ENCODE data around the gene C6orf58.

C6orf58 gene

DNA sequence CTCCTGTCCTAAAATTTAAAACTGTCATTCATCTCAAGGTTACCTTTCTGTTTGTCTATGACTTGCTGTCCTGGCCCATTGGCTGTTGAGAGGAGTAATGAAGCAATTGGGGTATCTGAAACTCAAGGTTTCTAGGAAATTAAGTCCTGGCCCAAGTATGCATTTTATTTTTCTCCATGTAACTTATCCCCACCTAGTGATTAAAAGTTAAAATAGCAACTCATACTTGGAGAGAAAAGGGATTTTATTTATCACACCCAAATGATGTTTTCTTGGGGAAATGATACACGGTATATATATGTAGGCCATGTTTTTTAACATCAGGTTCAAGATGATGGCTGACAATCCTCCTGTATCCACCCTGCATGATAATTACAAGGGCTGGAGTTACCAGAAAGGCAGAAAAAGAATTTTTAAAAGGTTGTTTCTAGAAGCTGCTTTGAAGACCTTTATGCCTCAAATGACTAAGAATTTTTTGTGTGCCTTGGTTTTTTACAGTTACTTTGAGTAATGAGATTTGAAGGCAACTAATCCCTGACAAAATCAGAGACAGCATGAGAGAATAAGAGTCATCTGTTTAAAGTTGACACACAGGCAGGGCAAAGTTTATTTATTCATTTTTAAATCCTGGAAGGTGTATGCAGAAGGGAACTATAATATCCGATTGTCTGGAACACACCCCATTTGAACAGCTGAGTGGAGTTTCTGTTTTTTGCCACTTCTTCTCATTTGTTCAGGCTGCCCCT is 28.9 kb upstream of the C6orf58 start:
- Histone ChIP-seq H3K4me1 (ENCODE audit: low read length) (no peaks in the 10 kb centered on the region), H3K79me2 (ENCODE audit: low read length) (no peaks in the 10 kb centered on the region), H3K4me3 (ENCODE audit: low read length) (no peak overlapping the region), H3F3A (ENCODE audit: insufficient read depth, low read length) (no peaks in the 10 kb centered on the region), H3K9me3 (replicated peaks; ENCODE audit: insufficient read depth, low read length) (no peaks in the 10 kb centered on the region), H4K20me1 (ENCODE audit: insufficient read depth, low read length) (no peaks in the 10 kb centered on the region), H3K27ac (ENCODE audit: low read length) (no peak overlapping the region), H3K9ac (ENCODE audit: low read length) (no peak overlapping the region), H3K27me3 (replicated peaks; ENCODE audit: insufficient read depth, low read length) (no peaks in the 10 kb centered on the region), H3K36me3 (replicated peaks; ENCODE audit: insufficient read depth, low read length) (no peaks in the 10 kb centered on the region), H3K4me2 (ENCODE audit: low read depth, low read length) (no peak overlapping the region), H2AFZ (ENCODE audit: low read length) (no peak overlapping the region), H3K9me2 (replicated peaks; ENCODE audit: insufficient read depth, low read length) (no peaks in the 10 kb centered on the region)
- DNase-seq = no peak
- TF ChIP-seq, protein P1, sequence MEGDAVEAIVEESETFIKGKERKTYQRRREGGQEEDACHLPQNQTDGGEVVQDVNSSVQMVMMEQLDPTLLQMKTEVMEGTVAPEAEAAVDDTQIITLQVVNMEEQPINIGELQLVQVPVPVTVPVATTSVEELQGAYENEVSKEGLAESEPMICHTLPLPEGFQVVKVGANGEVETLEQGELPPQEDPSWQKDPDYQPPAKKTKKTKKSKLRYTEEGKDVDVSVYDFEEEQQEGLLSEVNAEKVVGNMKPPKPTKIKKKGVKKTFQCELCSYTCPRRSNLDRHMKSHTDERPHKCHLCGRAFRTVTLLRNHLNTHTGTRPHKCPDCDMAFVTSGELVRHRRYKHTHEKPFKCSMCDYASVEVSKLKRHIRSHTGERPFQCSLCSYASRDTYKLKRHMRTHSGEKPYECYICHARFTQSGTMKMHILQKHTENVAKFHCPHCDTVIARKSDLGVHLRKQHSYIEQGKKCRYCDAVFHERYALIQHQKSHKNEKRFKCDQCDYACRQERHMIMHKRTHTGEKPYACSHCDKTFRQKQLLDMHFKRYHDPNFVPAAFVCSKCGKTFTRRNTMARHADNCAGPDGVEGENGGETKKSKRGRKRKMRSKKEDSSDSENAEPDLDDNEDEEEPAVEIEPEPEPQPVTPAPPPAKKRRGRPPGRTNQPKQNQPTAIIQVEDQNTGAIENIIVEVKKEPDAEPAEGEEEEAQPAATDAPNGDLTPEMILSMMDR (IDR thresholded peaks at IDR 0.05; ENCODE audit: low read length) = peak; percentile 16; the same call in 1 of the 2 replicates
- TF ChIP-seq EZH2phosphoT487 (IDR thresholded peaks at IDR 0.05; ENCODE audit: low read length) = no peak

DNA sequence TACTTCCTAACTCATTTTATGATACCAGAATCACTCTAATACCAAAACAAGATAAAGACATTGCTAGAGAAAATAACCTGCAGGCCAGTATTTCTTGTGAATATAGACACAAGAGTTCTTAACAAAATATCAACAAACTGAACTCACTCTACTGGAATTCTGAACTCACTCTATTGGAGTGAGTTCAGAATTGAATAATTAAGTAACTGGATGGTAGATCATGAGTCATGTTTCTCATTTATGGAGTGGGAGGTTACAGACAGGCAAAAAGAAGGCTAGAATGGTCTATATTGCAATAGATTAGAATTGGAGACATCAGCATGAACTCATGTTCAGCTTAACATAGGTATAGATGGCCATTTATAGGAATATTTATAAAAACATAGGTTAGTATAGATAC is 26.6 kb upstream of the C6orf58 start:
- Histone ChIP-seq H3F3A (ENCODE audit: insufficient read depth, low read length) (no peaks in the 10 kb centered on the region), H3K4me2 (ENCODE audit: low read depth, low read length) (no peak overlapping the region), H3K36me3 (replicated peaks; ENCODE audit: insufficient read depth, low read length) (no peaks in the 10 kb centered on the region), H3K27me3 (replicated peaks; ENCODE audit: insufficient read depth, low read length) (no peaks in the 10 kb centered on the region), H3K9ac (ENCODE audit: low read length) (no peak overlapping the region), H3K4me1 (ENCODE audit: low read length) (no peaks in the 10 kb centered on the region), H3K79me2 (ENCODE audit: low read length) (no peaks in the 10 kb centered on the region), H3K27ac (ENCODE audit: low read length) (no peak overlapping the region), H3K9me2 (replicated peaks; ENCODE audit: insufficient read depth, low read length) (no peaks in the 10 kb centered on the region), H4K20me1 (ENCODE audit: insufficient read depth, low read length) (no peaks in the 10 kb centered on the region), H2AFZ (ENCODE audit: low read length) (no peak overlapping the region), H3K4me3 (ENCODE audit: low read length) (no peak overlapping the region), H3K9me3 (replicated peaks; ENCODE audit: insufficient read depth, low read length) (no peaks in the 10 kb centered on the region)
- TF ChIP-seq, protein P1 (IDR thresholded peaks at IDR 0.05; ENCODE audit: low read length) = no peak
- TF ChIP-seq EZH2 (optimal IDR thresholded peaks at IDR 0.05; ENCODE audit: low read depth, low read length) = no peak
- no peak for TF ChIP-seq EZH2phosphoT487 (IDR thresholded peaks at IDR 0.05; ENCODE audit: low read length)
- DNase-seq = no peak

DNA sequence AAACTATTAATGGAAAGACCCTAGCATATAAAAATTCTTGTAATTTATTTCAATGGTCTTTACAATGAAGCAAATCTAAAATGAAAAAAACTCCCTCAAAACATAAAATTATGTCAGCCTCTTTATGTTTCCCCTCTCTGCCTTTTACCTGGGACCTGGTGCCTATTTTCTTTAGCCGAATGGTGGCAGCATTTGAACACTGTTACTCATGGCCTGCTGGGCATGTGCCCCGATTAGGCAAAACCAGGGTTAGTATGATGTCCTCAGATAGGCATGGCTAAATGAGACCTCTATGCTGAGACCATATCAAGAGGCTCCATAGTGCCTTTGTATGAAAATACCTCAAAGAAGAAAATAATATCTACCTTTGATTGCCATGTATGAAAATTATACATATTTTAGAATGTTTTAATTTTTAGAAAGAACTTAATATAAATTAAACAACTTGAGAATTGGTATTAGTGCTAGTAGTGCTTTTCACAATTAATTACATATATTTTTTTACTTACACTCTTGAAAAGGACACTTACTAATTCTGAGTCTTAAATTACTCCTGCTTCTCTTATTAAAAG is 22.5 kb upstream of the C6orf58 start:
- Histone ChIP-seq H2AFZ (ENCODE audit: low read length) (no peak overlapping the region), H3K4me2 (ENCODE audit: low read depth, low read length) (no peak overlapping the region), H3K36me3 (replicated peaks; ENCODE audit: insufficient read depth, low read length) (no peaks in the 10 kb centered on the region), H3K9me2 (replicated peaks; ENCODE audit: insufficient read depth, low read length) (no peaks in the 10 kb centered on the region), H3K9me3 (replicated peaks; ENCODE audit: insufficient read depth, low read length) (no peaks in the 10 kb centered on the region), H3K27me3 (replicated peaks; ENCODE audit: insufficient read depth, low read length) (no peaks in the 10 kb centered on the region), H3K4me1 (ENCODE audit: low read length) (no peaks in the 10 kb centered on the region), H4K20me1 (ENCODE audit: insufficient read depth, low read length) (no peaks in the 10 kb centered on the region), H3K9ac (ENCODE audit: low read length) (no peak overlapping the region), H3K27ac (ENCODE audit: low read length) (no peak overlapping the region), H3K79me2 (ENCODE audit: low read length) (no peaks in the 10 kb centered on the region), H3F3A (ENCODE audit: insufficient read depth, low read length) (no peaks in the 10 kb centered on the region), H3K4me3 (ENCODE audit: low read length) (no peak overlapping the region)
- TF ChIP-seq EZH2 (optimal IDR thresholded peaks at IDR 0.05; ENCODE audit: low read depth, low read length) (no peak), EZH2phosphoT487 (IDR thresholded peaks at IDR 0.05; ENCODE audit: low read length) (no peak)
- TF ChIP-seq, protein P1 (IDR thresholded peaks at IDR 0.05; ENCODE audit: low read length) = peak; percentile 55
- peak; percentile 44 for DNase-seq

Measured in MM.1S (cell line).